Dedifferentiated amniotic fluid mesenchymal stem cell (primary cell): ENCODE measurements around the gene MSL3B.
"Not testable (repeated sequence)": the region's sequence is repeated elsewhere in the genome, so short reads cannot be mapped to it uniquely, and the experiment has no call there.

Experiments
- DNase-seq: peaks from one replicate; pipeline ENCODE4 v3.0.0-alpha.2; 2016; ENCODE audit errors: extremely low spot score

The MSL3B gene

GRCh38 chr2:233867993-233868532 is at the start of gene MSL3B:
Gene MSL3B, minus strand, starts transcription at chr2:233868386.
- no peak for DNase-seq

- no peak for DNase-seq
Observed at GRCh38 chr2:233917116-233917515, 48.9 kb upstream of the MSL3B start, which contains the start of gene TRPM8. Gene TRPM8, plus strand, starts transcription at chr2:233917373. Its CDS starts 9,165 bp downstream, at chr2:233926538.

- no peak for DNase-seq
Observed at GRCh38 chr2:233915128-233915527, 46.9 kb upstream of the MSL3B start.

GRCh38 chr2:233912691-233913423 is 44.7 kb upstream of the MSL3B start:
- DNase-seq: peak; percentile 17

- DNase-seq: no peak
Observed at GRCh38 chr2:233907627-233908026, 39.4 kb upstream of the MSL3B start.

GRCh38 chr2:233905945-233906344 is 37.8 kb upstream of the MSL3B start:
- no peak for DNase-seq

- DNase-seq: no peak
Observed at GRCh38 chr2:233901884-233902283, 33.7 kb upstream of the MSL3B start.

- no peak for DNase-seq
Observed at GRCh38 chr2:233901367-233901766, 33.2 kb upstream of the MSL3B start.

- not testable (repeated sequence) for DNase-seq
Observed at GRCh38 chr2:233896253-233896652, 28.1 kb upstream of the MSL3B start.

- DNase-seq: no peak
Observed at GRCh38 chr2:233892793-233893192, 24.6 kb upstream of the MSL3B start.

GRCh38 chr2:233882353-233882752 is 14.2 kb upstream of the MSL3B start:
- no peak for DNase-seq

- DNase-seq: not testable (repeated sequence)
Observed at GRCh38 chr2:233872125-233872524, 3.9 kb upstream of the MSL3B start.

- DNase-seq: no peak
Observed at GRCh38 chr2:233871432-233871831, 3.2 kb upstream of the MSL3B start.

- no peak for DNase-seq
Observed at GRCh38 chr2:233866479-233866878, 1.7 kb downstream of the MSL3B start.

- DNase-seq: no peak
Observed at GRCh38 chr2:233865838-233866237, 2.3 kb downstream of the MSL3B start.

GRCh38 chr2:233862261-233862768 is 5.9 kb downstream of the MSL3B start:
- no peak for DNase-seq

- DNase-seq: no peak
Observed at GRCh38 chr2:233858331-233858730, 9.9 kb downstream of the MSL3B start.

GRCh38 chr2:233857511-233858141 is 10.6 kb downstream of the MSL3B start:
- no peak for DNase-seq

- no peak for DNase-seq
Observed at GRCh38 chr2:233856184-233856583, 12.0 kb downstream of the MSL3B start.

GRCh38 chr2:233855345-233855744 is 12.8 kb downstream of the MSL3B start:
- DNase-seq: no peak

GRCh38 chr2:233854241-233854981 is 13.8 kb downstream of the MSL3B start, which contains the start of gene HJURP:
Gene HJURP, minus strand, starts transcription at chr2:233854535. Its CDS starts 35 bp downstream, at chr2:233854500.
- DNase-seq: peak; percentile 96

- no peak for DNase-seq
Observed at GRCh38 chr2:233853883-233854240, 14.3 kb downstream of the MSL3B start.
